Hypothalamus (tissue), 51 donors: ENCODE results near the gene CBFA2T3.
"Not testable (repeated sequence)": the region's sequence is repeated elsewhere in the genome, so short reads cannot be mapped to it uniquely, and the experiment has no call there.

Experiments
- DNase-seq, 51 donors: peaks; one replicate each; lab custom pipeline; 2025; lab: John Stamatoyannopoulos, UW

Gene CBFA2T3

DNA sequence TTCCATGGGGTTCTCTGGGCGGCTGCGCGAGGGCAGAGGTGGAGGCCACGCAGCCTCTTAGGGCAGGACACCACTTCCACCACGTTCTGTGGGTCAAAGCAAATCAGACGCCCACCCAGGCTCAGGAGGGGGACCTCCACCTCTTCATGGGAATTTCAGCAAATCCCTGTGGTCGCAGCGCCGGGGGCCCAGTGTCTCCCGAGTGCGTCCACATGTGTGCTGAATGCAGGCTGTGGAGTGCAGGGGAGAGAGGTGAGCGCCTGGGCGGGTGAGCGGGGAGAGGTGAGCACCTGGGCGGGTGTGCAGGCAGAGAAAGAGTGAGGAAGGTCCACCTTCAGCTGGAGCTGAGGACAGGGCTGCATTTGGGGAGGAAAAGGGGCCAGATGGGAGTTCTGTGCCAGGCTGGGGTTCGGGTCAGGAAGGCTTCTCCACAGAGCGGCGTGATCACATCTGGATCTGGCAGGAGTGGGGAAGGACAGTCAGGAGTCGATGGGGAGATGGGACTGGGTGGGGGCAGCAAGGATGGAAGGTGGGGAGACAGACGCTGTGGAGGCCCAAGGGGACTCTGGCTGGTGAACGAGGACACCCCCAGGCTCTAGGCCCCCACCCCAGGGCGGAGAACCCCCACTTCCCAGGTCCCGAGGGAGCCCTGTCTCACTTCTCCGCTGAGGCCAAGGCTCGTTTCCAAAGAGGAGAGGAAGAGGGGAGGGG, 36.8 kb upstream of the CBFA2T3 start:
- no peak for DNase-seq

DNA sequence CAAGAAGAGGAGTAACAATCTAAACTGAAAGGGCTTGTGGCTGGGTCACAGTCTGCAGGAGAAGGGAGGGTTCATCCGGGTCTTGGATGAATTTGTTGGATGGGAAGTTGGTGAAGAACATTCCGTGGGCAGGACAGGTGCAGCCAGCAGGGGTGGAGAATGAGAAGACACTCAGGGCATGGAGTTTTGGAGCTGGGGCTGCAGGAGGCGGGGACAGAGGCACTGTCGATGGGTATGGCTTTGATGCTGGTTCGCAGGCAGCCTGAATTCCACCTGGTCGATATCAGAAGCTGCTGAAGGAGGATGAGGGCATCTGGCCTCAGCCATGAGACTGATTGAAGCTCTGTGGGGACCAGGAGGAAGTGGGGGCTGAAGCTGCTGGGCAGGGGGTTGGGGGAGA, 36.1 kb upstream of the CBFA2T3 start:
- no peak for DNase-seq

DNA sequence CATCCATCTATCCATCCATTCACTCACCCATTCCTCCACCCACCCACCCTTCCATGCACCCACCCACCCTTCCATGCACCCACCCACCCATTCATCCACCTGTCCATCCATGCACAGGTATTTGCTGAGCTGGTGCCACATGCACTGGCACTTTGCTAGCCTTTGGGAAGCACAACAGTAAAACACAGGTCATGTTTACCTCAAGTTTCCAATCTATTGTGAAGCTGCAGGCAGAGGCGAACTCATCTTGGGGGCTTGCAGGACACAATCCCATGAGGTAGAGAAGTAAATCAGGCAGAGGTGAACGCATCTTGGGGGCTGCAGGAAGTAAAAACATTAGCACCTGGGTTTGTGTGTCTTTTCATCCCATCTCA, 35.6 kb upstream of the CBFA2T3 start:
- DNase-seq, result no peak

DNA sequence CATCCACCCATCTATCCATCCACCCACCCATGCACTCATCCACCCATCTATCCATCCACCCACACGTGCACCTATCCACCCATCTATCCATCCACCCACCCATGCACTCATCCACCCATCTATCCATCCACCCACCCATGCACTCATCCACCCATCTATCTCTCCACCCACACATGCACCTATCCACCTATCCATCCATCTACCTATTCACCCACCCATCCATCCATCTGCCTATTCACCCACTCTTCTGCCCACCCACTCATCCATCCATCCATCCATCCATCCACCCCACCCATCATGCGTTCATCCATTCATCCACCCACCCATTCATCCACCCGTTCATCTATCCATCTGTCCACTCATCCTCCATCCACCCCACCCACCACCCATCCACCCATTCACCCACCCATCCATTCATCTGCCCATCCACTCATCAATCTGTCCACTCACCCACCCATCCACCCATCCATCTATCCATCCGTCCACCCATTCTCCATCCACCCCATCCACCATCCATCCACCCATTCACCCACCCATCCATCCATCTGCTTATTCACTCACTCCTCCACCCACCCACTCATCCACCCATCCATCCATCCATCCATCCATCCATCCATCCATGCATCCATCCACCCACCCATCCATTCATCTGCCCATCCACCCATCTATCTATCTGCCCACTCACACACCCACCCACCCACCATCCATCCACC, 35.1 kb upstream of the CBFA2T3 start:
- no peak for DNase-seq

DNA sequence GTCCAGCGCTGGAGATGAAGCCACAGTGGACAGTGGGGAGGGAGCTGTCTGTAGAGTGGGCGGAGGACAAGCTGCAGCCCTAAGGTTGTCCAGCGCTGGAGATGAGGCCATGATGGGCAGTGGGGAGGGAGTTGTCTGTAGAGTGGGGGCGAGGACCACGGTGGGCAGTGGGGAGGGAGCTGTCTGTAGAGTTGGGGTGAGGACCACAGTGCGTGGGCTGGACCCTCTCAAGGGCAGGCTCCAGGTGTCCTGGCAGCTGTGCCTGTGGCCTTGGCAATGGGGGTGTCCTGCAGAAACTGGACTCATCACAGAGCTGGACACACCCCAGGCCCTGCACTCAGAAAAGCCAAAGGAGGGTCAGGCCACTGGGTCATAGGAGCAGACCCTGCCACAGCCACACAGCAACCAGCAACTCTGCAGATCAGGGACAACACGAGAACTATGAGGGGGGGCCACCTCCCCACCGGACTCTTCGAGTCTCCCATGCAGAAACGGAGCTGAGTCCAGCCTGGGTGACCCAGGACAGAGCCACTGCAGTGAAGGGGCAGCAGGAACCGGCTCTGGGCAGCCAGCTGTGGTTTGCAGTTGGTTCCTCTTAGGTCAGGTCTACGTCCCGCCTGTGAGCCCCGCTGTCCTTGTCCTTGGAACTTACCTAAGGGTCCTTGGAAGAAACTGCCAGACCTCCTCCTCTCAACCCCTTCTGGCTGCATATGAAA, 33.4 kb upstream of the CBFA2T3 start:
- DNase-seq, result no peak

DNA sequence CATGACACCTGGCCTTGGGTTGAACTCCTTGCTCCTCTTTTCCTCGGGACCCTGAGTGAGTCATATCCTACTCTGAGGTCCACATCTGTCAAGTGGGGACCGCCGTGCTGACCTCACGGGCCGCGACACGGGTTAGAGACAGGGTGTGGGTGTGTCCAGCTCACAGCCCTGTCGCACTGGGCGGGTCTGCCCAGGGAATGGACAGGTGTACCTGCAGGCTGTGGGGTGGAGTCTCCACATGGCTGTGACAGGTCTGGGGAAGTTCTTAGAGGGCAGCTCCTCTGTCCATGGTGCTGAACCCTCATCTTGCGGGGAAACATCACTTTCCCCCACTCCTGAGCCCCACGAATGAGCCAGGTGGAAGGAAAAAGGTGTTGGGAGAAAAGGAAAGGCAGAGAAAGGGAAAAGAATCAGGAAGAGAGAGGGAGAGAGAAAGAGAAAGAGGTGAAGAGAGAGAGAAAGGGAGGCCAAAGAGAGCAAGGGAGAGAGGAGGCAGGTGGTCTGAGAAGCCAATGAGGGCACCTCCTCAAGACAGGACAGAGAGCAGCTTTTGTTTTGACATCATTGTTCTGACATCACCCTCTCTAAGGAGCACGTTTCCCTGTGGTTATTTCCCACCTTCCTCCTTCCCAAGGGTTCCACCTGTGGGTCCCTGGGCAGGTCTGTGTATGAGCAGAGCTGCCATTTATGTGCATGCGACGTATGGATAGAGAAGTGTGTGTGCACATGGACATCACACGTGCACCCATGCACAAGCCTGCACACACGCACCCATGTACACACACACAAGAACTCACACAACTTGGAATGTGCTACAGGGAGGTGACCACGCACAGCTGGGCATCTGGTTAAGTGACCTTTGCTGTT, 32.6 kb upstream of the CBFA2T3 start:
- DNase-seq, result no peak

DNA sequence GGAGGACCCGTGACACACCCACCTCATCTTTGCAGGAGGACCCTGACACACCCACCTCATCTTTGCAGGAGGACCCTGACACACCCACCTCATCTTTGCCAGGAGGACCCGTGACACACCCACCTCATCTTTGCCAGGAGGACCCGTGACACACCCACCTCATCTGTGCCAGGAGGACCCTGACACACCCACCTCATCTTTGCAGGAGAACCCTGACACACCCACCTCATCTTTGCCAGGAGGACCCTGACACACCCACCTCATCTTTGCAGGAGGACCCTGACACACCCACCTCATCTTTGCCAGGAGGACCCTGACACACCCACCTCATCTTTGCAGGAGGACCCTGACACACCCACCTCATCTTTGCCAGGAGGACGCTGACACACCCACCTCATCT, 31.8 kb upstream of the CBFA2T3 start:
- not testable (repeated sequence) for DNase-seq

DNA sequence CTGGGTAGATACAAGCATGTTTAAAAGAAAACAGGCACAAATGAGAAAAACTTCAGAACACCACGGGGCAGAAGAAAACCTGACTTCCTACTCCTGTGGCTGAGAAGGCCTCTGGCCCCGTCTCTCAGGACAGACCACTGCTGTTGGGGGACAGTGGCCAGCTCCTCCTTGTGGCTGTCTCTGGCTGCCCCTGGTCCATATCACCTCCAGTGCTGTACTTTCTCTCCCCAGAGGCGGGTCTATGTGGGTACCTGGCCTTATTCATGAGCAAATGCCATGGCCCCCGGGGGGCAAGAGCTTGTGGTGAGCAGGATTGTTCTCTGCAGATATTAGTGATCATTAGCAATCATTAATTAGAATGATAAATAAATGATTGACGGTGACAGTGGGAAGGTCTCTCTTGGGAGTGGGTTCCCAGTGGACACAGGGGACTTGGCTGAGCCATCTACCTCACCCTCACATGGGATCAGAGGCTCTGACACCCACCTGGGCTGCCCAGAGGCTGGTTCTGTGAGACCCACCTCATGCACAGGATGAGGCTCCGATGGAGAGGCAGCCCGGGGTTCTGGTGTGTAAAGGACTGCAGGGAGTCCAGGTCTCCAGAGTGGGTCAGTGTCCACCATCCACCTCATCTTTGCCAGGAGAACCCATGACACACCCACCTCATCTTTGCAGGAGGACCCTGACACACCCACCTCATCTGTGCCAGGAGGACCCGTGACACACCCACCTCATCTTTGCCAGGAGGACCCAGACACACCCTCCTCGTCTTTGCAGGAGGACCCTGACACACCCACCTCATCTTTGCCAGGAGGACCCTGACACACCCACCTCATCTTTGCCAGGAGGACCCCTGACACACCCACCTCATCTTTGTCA, 30.6 kb upstream of the CBFA2T3 start:
- DNase-seq, result no peak

DNA sequence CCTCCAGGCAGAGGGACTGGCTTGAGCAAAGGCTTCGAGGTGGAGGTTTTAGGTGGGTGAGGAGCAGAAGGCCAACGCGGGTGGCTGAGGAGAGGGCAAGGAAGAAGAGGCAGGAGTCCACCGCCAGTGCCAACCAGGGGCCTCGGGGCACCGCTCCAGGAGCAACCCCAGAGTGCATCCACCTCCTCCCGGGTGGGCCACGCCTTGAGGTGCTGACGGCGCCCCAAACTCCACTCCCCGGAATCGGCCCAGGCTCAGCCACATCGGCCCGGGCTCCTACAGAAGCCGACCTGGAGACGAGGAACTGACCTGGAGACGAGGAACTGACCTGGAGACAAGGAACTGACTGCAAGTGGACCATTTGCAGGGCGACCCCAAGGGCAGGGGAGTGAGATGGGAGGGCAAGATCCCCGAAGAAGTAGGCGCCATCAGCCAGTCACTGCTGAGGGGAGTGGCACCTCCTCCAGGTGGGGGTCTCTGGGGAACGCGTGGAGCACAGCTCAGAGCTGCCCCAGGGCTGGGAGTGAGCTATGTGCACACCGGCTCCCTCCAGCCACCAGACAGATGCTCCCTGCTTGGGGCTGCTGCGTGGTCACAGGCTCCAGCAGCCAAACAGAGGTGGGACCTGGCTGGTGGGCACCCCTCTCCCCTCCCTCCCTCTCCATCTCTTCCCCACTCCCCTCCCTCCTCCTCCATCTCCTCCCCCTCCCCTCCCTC, 29.2 kb upstream of the CBFA2T3 start:
- DNase-seq, result no peak

DNA sequence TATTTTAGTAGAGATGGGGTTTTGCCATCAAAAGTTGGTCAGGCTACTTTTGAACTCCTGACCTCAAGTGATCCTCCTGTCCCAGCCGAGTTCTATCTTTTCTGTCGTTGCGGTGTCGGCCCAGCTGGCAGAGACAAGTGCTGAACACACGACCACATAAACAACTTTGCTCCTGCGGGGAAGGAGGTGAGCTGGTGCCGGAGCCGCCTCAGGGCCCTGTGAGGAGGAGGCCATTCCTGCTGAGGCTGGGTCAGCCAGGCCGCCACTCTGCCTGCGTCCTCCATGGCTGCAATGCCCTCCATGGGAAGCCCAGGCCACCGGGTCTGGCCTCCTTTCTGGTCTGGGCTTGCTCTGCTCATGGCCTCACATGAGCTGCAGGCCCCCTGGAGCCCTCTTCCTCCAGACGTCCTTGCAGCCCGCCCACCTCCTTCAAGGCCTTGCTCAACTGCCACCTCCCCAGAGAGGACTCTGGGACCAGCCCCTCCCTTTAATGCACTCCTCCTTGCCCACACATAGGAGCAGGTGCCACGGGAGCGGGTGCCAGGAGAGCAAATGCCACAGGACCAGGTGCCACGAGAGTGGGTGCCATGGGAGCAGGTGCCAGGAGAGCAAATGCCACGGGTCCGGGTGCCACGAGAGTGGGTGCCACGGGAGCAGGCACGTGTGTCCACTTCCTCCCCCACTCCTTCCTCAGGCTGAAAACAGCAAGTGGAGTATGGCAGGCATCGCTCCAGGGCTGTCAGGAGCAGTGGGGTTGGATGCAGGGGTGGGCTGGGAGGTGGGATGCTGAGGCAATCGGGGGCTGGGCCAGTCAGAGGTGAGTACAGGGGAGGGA, 28.4 kb upstream of the CBFA2T3 start:
- no peak for DNase-seq

DNA sequence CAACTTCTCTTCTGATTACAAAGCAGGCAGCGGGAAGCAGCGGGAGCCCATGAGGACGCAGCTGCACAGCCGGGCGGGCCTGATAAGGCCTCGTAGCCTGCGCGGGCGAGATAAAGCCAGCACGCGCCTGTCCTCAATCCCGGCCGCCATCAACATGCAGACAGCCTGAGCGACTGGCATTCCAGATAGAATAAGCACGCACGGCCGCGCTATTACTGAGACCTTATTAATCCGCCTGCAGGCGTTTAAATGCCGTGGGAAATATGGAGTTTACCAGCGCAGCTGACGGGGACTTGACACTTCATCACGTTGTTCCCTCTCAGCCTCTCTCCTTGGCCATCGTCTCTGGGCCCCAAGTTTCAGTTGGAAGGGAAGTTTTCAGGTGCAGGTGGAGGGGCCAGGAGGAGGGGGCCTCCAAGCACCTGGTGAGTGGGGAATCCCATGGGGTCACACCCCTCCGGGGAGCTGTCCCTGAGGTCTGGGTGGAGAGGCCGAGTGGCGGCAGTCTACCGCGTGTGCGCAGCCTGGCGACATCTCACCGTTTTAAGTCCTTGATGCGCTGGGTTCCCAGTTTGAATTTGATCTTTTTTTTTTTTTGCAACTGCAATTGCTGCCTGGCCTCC, 27.3 kb upstream of the CBFA2T3 start:
- DNase-seq, result peak in 1 of 51 donors; percentile 7

DNA sequence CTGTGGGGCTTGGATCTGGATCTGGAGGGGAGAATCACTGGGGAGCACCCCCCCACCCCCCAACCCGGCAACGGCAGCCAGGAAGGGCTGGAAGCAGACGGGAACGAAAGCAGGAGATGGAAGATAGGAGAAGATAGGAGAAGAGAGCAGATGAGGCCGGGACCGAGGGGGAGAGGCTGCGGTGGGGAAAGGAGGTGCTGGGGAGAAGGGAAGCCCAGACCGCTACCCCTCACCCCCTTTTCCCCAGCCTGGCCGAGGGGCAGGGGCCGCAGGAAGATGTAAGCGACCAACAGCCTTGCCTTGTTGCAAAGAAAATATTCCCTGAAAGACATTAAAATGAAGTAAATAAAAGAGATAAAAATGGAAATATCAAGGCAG, 26.8 kb upstream of the CBFA2T3 start:
- no peak for DNase-seq

DNA sequence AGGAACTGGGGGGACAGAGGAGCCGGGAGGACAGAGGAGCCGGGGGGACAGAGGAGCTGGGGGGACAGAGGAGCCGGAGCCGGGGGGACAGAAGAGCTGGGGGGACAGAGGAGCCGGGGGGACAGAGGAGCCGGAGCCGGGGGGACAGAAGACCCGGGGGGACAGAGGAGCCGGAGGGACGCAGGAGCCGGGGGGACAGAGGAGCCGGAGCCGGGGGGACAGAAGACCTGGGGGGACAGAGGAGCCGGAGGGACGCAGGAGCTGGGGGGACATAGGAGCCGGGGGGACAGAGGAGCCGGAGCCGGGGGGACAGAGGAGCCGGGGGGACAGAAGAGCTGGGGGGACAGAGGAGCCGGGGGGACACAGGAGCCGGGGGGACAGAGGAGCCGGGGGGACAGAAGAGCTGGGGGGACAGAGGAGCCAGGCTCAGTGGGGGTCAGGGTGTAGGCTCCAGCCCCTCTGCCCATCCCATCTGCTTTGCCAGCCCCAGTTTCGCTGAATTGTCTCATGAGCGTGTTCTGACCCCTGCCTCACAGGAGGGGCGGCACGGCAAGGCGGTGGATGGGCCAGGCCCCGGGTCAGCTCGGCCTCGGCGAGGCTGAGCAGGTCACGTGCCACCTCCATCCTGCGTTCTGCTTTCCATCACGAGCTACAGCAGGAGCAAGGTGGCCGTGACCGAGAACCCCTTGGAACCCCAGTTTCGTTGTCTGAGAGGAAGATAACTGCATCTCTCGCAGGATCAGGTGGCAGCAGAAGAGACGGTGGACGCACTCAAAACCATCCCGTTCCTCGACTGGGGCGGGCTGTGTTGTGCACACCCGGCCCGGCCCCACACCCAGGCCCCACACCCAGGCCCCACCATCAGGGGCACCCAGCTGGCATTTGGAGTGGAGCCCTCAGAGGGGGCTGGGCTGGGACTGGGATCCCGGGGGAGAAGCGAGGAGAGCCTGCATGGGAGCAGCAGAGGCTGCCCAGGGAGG, 26.1 kb upstream of the CBFA2T3 start:
- DNase-seq, result no peak

DNA sequence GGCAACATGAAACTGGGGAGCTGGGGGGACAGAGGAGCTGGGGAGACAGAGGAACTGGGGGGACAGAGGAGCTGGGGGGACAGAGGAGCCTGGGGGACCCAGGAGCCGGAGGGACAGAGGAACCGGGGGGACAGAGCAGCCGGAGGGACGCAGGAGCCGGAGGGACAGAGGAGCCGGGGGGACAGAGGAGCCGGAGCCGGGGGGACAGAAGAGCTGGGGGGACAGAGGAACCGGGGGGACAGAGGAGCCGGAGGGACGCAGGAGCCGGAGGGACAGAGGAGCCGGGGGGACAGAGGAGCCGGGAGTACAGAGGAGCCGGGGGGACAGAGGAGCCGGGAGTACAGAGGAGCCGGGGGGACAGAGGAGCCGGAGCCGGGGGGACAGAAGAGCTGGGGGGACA, 25.1 kb upstream of the CBFA2T3 start:
- not testable (repeated sequence) for DNase-seq

DNA sequence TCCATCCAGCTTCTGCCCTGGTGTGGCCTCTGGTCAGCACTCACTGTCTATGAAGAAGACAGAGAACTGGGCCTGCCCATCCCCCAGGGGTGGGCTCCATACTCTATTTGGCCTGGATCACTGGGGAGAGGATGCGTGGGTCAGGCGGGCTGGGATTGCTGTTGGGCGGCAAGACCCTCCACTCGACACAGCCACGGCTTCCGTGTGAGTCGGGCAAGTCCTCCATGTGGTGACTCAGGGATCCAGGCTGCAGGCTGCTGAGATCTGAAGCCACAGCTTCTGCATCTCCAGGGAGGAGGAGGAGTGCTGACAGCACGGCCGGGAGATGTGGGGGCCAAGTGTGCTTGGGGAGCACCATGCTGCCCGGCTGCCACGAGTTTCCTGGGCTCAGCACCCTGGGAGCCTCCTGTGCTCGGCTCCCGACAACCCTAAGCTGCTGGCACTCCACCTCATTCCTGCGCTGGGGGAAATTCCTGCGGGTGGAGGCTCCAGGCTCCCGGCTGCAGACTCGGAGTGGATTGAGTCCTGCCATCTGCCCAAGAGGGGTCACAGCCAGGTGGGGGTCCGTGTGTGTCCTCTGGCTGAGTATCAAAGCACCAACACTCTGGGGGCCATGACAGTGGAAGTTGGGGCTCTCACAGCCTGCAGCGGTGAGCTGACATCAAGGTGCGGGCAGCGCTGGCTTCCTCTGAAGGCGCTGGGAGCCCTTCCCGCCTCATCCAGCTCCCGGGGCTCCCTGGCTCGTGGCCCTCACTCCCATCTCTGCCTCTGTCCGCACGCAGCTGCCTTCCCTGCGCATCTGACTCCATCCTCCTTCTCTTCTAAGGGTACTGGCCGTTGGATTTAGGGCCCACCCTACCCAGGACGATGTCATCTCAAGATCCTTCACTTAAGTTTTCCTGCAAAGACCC, 24.4 kb upstream of the CBFA2T3 start:
- no peak for DNase-seq
